Mucosa of gallbladder (tissue), 1 donor: Measurements from ENCODE around the gene TGFBR3. TPM values are rescaled to one million over a fixed set of nuclear protein-coding genes. Genes with fewer than 3 reads are reported as not detected.

Source experiments
- DNase-seq: peaks from one replicate; pipeline ENCODE4 v3.0.0-alpha.2; 2020; ENCODE audit warnings: low spot score
- total RNA-seq: library from RNA; stranded (reverse); gene quantifications from one replicate; pipeline ENCODE4 v1.2.1, GENCODE V29; 2021
- donor health status: DM: no; HTN: no; CAD: no.

Gene TGFBR3
- total RNA-seq, 1 donor from 2014 or later = 54.4 TPM

DNA sequence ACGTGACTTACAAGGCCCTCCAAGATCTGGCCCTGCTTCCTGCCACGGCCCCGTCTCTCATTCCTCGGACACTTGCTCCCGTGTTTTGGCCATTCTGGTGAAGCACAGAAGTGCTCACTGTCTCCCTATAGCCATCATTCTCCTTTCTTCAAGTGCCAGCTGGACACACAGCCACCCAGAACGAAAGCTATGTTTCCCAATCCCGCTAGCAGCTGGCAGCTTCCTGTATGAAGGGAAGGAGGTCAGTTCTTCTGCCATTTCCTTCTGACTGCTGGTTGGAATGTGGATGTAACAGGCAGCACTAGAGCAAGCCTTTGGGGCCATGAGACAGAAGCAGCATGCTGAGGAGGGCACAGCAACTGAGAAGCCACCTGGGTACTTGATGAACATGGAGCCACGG is 82.8 kb downstream of the TGFBR3 start:
- no peak for DNase-seq

DNA sequence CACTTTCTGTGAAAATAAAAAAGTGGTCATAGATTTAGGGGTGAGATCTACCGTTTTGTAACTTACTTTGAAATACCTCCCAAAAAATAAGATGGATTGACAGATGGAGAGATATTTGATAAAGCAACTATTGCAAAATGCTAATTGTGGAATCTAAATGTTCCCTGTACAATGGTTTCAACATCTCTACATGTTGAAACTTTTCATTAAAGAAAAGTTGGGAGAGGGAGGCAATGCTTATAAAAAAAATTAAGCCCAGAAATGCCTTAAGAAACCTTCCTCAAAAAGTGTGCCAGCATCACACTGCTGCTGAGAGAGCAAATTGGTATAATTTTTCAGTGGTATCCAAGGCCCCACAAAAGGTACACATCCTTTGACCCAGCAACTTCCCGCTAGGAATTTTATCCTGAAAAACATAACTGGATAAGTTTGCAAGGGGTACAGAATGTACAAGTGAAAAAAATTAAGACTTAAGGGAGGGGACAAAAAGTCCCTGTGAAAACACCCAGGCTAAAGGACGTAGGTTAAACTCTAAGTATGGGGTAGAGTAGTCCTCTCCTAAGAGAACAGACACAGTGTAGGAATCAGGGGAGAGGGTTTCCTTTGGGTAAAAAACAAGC is 84.3 kb downstream of the TGFBR3 start:
- no peak for DNase-seq

DNA sequence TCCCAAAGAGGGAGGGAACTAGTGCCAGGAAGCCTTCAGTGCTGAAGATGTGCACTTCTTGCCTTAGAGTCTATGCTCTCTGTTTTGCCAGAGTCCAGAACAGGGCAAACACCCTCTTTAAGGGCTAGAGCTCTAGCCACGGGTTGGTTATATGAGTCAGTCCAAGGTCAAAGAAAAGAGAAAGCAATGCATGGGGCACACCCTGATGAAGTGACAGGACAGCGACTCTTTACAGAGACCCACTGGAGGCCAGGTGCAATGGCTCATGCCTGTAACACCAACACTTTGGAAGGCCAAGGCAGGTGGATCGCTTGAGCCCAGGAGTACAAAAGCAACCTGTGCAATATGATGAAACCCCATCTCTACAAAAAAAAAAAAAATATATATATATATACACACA is 86.1 kb downstream of the TGFBR3 start:
- DNase-seq = no peak

DNA sequence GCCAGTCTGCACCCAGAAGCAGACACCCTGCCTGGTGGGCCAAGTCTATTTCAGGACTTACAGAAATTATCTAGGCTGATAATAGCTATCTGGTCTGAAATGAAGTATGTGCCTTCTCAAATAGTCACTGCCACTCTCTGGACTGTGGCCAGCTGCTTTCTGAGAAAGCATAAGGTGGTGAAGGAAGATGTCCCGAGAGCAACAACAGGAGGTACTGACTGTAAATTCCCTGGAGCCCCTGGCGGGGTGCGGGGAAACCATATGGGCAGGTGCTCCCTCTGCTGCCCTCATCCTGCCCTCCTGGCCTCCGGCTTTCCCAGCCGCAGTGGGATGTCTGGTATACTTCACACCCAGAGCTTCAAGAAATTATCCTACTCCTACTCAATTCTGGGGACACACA is 86.8 kb downstream of the TGFBR3 start:
- no peak for DNase-seq

DNA sequence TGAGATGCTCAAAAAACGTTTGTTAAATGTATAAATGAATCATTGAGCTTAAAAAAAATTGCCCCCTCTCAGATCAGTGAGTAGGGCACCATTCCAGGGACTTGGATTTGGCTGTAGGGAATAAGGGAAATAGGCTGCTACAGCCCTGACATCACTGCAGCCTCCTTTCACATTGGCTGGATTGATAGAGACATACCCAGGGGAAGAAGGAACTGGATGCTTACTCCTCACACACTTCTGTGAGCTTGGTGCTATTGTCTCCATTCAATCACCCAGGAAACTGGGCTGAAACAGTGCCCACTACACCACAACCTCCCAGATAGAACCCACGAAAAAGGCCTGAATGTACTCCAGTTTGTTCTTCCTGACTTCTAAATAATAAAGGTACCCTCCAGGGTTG is 87.2 kb downstream of the TGFBR3 start:
- DNase-seq = no peak

DNA sequence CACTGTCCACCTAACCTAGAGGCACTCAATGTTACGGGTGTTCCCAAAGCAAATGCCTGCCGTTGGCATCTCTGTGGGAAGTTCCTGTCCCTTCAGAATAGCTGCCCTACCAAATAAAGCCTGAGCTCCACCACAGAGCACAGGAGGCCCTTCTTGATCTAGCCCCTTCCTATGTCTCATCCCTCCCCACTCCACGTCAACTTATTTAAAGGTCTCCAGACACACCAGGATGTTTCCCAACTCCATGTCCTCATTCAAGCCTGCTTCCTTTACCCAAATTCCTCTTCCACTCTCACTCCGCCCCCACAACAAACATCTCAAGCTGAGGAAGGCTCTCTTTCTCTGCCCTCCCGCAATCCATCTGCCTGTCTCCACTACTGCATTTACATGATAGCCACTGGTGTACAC is 87.7 kb downstream of the TGFBR3 start:
- DNase-seq = no peak

DNA sequence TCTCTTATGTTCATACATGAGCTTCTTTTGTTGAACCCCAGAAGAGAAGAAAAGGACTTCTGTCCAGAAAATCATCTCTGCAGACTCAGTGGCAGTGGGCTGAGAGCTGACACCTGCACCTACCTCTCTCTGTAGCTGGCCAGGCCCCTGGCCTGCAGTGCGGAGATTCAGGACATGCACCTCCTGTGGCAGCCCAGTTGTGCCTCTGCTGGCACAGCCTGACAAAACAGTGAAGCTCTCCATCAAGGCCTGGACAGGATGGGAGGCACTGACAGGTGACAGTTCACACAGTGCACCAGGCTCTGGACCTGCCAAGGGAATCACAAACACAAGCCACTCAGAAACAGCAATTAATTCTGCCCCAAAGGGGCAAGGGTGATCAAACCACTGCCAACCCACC is 88.8 kb downstream of the TGFBR3 start:
- no peak for DNase-seq

DNA sequence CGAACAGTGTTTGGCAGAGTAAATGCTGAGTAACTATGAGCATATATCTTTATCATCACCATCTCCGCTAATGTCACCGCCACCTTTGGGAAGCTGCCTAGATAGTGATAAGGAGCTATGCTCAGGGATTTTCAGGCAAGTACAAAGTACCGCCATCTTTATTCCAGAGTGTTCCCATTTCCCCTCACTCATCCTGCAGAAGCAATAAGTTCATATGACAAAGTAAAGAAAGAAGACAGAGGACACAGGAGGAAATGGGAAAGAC is 89.6 kb downstream of the TGFBR3 start:
- no peak for DNase-seq

DNA sequence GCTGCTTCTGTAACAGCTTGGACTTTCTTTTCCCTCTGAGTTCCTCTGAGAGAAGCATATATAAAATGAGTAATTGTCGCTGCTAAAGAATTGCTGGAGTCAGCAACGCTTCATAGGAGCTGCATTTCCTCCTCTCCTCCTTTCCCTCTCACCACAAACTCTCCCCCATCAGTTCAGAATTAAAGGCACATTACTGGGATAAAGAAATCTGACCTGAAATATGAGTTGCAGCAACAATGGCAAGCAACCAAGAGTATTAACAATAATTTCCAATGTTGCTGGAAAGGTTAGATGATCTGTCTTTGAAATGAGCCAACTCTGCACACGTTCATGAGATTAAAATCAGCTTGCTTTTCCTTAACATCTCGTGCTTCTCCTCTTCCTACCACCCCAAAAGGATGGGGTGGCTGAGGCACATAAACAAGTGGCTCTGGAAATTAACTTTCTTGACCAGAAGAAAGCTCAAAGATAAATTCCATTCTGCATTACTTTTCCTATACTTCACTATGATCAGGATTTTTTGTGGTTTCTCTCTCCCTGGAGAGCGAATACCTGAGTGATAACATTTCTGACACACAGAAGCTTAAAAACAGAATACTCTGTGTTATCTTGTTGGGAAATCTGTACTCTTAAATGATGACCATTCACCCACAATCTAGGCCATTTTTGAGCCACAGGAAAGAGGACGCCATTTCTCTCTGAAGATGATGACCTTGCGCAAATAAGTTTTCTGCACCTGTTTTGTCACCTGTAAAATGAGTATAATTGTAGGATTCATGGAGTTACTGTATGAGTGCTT is 90.2 kb downstream of the TGFBR3 start:
- DNase-seq = no peak

DNA sequence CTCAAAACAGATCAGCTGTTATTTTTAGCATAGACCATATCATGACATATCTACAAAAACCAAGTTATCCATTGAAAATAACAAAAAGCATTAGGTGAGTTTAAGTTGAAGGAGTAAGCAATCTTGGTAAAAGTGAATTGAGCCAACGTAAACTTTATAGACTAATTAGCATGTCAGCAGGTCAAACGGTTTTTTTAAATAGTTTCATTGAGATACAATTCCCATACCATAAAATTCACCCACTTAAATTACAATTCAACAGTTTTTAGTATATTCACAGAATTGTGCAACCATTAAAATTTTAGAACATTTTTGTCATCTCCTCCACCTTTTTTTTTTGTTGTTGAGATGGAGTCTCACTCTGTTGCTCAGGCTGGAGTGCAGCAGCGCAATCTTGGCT is 92.1 kb downstream of the TGFBR3 start:
- no peak for DNase-seq

DNA sequence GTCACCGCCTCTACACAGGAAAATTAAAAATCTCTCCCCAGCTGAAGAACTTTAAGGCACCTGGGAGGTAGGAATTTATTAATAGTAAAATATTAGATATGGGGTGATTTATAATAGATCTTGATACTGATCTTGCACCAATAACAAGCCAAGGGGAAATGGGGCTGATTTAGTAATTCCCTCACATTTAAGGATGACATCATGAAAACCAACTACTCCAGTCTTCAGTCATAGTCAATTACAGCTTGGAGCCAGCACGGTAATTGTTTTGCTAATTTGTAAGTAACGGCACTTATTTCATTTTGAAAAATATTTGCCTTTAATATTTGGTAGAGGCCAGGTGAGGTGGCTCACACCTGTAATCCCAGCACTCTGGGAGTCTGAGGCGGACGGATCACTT is 92.8 kb downstream of the TGFBR3 start:
- DNase-seq = no peak

DNA sequence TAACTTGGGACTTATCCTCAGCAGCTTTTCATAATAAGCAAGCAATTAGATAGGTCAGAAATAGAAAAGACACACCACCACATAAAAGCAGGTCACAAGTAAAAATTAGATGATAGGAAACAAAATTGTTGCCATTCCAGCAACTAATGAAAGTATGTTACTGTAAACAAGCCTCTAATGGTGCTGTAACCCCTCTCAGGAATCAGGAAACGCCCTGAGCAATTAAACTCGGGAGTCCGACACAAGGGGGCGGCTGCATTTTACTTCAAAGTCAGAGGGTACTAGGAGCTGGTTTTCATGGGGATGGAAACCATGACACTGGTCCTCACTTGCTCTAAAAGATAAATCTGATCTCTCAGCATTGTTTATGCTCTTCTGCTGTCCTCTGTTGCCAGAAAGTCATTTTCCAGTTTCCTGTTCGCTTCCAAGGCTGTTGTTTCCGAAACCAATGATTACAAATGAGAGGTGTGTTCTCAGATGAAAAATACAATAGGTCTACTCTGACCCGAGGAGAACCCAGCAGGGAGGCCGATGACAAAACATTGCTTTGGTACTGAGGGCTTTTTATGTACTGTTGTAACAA is 93.4 kb downstream of the TGFBR3 start:
- no peak for DNase-seq

DNA sequence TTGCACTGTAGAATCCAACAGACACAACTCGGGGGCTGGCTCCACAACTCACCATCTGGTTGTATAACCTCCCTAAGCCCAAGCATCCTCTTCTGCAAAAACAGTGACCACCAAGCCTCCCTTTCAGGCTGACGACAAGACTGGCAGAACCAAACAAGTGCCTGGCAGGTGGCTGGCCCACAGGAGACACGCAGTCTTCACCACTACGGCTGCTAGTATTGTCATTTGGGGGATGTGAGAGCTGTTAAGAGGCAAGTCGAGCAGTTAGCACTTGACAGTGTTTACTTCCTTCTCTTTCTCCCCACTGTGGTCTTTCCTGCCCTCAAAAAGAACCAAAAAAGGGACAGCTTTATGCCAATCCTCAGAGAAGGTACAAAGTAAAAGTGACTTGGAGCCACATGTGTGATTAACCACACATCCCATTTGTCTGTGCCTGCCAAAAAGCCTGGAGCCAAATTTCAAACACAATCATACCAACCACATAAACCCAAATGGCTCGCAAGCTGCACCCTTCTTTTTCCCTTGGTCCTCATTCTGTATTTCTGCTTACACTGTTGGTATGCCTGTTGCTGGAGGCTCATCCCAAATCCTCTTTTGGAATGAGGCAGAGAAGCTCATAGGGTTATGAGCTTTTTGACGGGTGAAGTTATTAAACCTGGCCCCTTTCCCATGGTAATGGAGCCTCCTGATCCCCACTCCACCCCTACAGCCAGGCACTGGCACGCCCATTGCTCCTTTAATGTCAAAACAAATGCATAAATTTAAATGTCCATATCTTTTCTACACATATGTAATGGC is 94.1 kb downstream of the TGFBR3 start:
- no peak for DNase-seq

DNA sequence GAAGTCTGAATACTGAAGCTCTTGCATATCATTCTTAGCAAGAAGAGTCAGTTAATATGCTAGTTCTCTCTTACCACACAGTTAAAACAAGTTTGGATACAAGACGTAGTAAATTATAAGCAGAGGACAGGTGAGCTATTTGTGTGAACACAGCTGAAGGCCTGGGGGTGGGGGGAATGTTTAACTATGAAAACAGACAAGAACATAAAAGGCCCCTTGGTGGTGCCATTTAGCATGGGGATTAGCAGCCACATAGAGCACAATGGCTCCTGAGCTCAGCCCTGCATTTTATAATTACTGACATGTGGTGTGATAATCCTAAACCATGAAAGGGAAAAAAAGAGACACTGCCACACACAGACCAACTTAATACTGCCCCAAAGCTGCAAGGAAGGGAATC is 94.8 kb downstream of the TGFBR3 start:
- DNase-seq = no peak

DNA sequence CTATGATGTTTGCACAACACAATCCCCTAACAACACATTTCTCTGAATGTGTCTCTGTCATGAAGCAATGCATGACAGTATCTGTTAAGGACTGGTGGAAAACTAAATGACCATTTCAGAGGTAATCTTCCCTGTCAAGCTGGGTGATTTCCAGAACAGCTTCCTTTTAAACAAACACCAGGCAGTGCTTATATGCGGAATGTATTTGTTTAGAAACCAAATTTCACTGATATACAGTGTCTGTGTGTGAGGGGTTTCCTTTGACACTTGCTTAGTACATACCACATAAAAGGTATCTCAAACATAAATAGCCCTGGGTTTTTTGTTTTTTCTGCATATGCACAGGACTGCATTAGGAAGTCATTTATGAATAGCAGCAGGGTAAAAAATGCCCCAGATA is 95.6 kb downstream of the TGFBR3 start:
- DNase-seq = no peak

DNA sequence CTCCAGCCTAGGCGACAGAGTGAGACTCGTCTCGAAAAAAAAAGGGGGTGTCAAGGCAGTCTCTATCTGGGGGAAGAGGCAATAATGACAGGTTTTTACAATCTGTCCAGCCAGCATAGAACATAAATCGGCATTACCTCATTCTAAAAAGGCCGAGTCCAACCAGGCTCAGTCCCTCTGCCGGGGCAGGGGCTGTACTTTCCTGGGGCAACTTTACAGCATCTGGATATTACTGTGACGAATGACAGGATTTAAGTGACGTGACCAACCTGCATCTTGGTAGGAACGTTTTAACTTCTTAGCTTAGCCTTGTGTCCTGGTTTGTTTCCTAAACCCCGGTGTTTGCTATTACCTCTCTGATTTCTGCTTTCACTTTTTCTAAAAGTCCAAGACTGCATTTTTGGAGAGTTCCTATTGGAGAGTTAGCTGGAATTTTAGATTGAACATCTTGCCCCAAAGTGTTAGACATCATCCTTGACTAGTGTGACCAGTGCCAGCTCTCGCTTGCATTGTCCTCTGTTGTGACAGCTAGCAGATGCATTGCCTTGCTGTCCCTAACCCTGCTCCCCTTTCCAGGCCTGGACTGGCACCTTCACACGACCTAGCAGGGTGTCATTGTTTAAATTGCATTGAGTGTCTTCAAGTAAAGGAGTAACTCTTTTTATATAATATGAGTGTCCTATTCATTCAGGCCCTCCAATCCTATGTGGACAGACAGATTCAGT is 96.5 kb downstream of the TGFBR3 start:
- DNase-seq = no peak

DNA sequence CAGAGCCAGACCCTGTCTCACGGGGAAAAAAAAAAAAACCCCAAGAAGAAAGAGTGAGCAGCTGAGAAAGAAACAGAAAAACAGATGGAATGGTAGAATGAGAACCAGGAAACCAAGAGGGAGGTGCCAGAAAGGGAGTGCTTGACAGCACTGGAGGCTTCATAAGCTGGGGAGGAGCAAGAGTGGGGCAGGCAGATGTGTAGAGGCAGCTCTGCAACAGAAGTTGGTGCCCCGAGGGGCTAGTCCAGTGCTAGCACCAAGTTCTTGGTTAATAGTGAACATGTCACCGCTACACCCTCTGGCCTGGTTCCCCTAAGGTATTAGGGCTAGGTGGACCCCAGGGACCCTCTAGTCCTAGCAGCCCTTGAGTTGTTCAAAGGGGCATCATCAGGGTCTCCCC is 98.0 kb downstream of the TGFBR3 start:
- DNase-seq = no peak

DNA sequence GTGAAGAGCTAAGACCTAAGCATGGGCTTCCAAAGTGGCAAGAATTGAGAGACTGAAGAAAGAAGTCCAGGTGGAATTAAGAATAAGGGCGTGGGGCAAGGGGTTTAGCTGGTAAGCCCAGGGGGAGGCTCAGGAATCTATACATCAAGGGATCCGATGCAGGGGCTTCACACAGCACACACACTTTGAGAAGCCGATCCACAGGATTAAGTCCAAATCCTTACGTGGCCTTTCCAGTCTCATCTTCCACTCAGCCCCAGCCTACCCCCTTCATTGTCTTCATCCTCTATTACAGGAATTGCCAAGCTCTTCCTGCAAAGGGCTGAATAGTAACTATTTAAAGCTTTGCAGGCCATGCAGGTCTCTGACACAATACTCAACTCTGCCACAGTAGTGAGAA is 101.3 kb downstream of the TGFBR3 start:
- no peak for DNase-seq

DNA sequence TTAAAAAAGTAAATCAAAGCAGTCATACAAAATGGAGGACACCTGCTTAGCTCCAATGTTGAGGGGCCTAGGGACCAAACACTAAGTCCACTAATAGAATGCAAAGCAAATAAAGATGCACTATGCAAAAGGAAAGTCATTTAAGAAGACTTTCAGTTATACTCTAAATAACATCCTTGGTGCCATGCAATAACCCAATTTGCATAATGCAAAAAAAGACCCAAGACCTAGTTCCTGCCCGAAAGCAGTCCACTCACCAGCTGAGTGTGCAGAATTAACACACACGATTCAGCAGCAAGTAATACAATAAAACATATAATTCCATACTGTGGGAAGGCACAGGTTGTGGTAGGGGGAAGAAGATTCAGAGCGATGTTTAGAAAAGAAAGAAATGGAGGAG is 101.8 kb downstream of the TGFBR3 start:
- DNase-seq = no peak

DNA sequence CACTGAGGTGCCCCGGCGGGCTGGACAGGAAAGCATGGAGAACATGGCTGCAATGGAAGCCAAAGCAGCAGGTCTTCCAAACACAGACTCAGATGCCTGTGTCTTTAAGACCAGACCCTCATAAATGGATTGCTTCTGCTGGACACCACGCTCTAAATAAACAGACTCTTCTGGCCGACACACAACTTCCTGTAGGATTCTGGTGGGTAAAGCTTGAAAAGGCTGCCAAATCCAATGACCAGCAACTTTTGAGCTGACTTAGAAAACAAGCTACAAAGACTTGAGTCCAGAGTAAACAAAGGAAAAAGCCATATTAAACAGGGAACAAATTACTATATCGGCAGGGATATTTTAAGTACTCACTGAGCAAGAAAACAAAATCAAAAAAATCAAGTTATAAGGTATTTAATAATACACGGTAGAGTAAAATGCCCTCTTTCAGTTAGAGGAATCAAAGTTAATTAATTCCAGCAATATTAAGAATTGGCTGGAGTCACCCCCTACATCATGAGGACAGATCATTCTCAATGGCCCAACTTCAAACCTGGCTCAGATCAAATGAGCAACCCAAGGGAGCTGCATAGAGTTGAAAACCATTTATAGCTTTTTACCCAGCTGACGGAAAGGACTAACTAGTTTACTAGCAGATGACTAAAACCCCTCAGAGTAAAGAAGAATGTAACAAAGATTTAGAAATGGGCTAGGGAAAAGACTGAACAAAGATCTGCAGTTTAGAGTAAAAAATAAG is 102.4 kb downstream of the TGFBR3 start:
- no peak for DNase-seq

DNA sequence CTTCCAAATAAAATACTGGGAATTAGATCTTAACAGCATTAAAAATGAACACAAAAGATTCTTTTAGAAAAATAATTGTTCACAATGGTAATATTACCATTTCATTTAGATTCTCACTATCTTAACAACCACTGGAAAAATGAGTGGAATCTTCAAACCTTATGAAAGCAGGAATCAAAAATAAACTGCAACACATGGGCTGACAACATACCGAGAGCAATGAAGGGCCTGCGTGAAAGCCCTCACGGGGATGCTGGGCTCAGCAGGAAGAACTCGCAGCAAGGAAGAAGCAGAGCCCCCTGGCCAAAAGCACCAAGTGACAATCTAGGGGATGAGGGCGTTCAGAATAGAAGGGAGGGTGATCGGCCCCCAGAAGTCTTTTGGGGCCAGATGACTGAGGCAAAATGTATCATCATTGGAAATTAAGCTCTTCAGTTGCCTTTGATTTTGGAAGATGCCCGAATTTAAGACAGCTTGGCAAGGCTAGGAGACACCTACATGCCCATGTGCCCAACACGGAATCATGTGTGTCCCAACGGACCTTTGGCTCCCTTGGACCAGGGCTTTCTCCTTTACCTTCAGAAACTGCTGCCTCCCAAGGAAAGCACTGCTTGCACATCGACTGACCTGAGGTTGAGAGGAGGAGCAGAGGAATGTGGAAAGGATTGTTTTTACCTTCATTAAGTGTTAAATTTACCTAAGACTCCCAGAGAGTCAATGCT is 103.9 kb downstream of the TGFBR3 start:
- no peak for DNase-seq
